Measurements from ENCODE around the gene MXD4.
"Not testable (repeated sequence)": the region's sequence is repeated elsewhere in the genome, so short reads cannot be mapped to it uniquely, and the experiment has no call there.

Gene MXD4

DNA sequence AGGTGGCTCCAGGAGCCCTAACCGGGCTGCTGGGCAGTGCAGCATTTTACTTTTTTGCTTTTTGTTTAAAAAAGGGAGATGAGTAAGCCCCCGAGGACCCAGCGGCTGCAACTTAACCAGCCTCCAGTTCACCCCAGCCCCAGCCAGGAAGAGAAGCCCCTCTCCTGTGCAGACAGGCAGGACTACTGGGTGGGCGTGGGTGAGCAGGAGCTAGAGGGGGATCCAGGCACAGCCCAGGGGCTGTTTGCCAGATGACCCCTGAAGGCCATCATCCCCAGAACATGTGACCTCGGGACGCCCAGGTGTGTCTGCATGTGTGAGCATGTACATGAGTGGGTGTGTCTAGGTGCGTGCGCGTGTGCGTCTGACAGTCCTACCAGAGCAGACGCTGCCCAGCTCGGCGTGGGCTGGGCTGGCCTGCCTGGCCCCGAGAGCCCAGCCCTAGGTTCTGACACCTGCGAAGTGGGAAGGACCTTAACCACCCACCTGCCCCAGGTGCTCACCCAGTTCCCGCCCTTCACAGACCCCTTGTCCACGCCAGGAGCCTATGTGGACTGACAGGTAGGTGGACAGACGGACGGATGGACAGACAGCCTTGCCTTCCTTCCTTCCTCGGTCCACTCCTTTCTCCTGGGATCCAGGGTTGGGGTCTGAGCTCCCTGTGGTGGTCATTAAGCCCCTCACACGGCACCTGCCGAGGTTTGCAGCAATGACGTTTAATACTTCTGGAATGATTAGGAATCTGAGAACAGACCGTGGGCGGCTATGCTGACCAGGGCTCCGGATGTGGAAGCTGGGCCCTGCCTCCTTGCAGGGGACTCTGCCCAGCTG lies 12.2 kb downstream of the MXD4 start:
- no peak for DNase-seq

DNA sequence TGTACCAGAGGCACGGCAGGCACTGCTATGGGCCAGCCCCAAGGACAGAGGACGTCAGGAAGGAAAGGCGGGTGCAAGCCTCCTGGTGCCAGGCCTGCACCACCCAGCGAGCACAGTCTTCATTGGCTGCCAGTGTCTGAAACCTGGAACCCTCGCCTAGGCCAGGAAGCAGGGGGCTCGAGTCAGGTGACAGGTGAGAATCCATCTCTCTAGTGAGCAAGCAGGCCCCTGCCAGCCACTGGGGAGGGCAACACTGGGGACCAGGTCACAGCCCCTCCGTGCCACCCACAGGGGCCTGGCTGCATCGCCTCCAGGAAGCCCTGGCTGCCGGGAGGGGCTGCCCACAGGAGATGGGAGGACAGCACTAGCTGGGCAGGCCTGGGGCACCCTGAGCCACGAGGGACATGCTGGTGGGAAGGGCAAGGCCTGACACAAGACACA lies 13.1 kb downstream of the MXD4 start:
- no peak for DNase-seq

- DNase-seq = no peak
Observed at GRCh38 chr4:2248044-2248780, 13.7 kb downstream of the MXD4 start.

DNA sequence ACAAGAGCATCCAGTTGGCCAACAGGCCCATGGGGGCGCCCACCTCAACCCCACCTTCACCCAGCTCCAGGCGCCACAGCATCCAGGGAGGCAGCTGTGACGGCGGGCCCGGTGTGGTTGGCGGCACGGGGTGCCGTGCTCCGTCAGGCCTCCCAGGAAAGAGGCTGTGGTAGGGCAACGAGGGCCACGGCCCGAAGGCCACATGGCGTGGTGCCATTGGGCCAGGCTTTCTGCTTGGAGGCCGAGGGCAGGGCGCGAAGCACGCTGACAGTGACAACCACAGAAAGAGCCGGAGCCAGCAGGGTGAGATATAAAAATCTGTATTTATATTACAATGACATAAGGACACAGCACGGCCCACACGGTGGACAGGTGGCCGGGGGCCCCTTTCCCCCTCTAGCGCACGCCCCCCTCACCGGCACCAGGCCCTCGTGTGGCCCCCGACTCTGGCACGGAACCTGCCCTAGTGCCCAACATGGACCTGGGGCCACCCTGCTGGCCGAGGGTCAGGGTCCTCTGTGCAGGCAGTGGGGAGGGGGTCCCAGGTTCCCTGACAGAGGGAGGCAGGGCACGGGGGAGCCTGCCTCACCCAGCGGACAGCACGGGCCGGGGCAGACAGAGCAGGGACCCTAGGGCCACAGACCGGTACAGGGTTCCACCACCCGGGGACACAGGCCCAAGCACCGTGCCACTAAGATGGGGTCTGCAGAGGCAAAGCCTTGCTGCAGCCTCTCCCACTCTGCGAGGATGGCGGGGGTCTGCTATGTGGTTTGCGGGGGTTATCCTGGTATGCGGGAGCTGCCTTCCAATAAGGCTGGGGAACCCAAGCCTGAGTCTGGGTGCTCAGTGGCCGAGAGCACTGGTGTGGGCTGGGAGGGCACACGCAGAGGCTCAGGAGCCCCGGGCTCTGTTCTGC lies 14.5 kb downstream of the MXD4 start:
- DNase-seq = no peak

GRCh38 chr4:2246384-2247127 lies 15.4 kb downstream of the MXD4 start:
- no peak for DNase-seq

DNA sequence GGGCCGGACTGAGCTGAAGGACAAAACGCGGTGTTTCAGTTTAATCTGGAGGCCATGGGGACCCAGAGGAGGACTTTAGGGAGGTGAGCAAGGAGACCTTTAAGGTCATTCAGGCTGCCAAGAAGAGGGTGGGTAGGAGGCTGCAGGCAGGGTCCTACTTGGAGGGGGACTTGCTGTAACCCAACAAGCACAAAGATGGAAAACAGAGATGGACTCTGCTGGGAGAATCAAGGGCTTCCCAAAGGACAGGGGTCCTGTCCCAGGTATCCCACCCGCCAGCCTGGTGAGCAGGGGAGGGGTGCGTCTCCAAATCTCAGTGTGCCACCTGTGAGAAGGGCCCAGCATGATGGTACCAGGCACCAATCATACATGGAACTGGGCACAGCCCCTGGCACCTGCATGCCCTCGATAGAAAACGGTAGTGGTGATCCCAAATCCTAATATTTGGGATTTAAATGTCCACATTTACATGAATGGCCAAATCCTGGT lies 16.1 kb downstream of the MXD4 start:
- DNase-seq = no peak

DNA sequence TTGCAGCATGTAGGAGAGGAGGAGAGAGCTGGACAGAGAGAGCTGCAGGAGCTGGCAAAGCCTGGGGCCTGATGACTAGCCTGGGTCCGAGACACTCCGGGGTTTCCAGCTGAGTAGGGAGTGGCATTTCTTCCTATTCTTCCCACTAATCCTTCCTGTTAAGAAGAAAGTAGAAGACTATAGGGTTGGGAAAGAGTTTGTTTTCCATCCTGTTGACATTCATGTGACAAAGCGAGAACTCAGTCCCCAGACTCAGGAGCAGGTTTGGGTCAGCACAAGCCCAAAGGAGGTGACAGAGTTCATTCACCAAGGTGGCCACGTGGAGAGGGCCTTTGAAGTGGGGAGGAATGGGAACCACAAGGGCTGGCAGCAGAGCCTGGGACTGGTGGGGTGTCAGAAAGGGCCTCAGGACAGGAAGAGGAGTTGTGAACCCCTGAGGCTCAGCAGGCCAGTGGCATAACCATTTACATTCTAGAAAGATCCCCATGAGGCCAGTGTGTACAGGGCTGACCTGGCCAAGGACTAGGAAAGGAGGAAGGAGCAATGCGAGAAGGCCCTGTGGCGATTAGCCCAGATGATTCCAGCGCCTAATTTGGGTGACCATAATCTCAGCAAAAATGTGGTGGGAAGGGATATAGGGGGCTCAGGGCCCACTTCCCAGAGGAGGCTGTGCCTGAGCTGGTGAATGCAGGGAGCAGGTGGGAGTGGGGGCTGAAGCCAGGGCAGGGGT lies 16.7 kb downstream of the MXD4 start:
- DNase-seq = no peak

- DNase-seq = peak; percentile 73
Observed at GRCh38 chr4:2243681-2244380, 18.1 kb downstream of the MXD4 start.

GRCh38 chr4:2241410-2242353 lies 20.2 kb downstream of the MXD4 start, which contains the start of the genes HAUS3 and POLN:
Gene HAUS3 (minus strand): TSS chr4:2242121. CDS start chr4:2240946, 1,175 bp downstream.
Gene POLN (minus strand): TSS chr4:2242121. CDS start chr4:2229231, 12,890 bp downstream.
- DNase-seq = peak; percentile 98

GRCh38 chr4:2241003-2241402 lies 20.9 kb downstream of the MXD4 start:
- DNase-seq = peak; percentile 69

- no peak for DNase-seq
Observed at GRCh38 chr4:2236944-2237666, 24.8 kb downstream of the MXD4 start.

- no peak for DNase-seq
Observed at GRCh38 chr4:2231082-2231481, 30.8 kb downstream of the MXD4 start.

DNA sequence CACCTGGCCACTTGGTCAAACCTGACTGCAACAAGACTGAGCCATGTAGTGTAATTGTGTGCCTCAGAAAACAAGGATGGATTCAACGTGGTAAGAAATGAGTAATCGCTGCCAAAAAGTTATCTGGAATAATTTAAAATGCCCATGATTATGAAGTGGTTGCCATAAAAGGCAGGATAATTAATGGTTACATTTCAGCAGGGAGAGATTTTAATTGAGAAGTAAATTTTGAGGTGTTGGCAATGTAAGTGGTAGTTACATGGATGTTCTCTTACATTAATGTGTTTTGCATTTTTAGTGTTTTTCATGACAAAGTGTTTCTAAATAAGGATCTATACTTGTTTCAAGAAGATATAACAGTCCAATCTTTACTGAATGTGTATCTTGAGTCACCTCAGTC lies 35.6 kb downstream of the MXD4 start:
- DNase-seq = no peak

DNA sequence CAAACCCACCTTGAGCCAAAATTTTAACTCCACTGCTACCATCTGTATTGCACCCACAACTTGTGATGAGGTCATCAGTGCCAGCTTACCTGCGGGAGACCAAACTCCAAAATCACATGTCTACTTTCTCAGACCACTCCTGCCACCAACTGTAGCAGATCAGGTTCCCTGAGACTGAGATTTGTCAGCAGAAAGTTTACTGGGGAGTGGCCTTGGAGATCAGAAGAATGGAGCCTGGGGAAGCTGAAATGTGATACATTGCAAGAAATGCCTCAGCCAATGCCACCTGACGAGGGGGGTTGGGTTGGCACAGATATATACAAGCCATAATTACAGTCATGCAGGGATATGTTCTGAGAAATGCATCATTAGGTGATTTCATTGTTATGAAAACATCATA lies 39.1 kb downstream of the MXD4 start:
- no peak for DNase-seq

DNA sequence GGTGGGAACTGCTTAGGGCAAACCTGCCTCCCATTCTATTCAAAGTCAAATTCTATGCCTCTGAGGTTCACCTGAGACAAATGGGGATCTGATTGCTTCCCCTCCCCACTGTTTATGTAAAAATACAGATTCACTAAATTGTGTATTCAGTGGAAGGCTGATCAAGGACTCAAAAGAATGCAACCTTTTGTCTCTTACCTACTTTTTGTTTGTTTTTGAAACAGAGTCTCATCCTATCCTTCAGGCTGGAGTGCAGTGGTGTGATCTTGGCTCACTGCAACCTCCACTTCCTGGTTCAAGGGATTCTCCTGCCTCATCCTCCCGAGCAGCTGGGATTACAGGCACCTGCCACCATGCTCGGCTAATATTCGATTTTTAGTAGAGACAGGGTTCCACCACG lies 40.5 kb downstream of the MXD4 start:
- not testable (repeated sequence) for DNase-seq

DNA sequence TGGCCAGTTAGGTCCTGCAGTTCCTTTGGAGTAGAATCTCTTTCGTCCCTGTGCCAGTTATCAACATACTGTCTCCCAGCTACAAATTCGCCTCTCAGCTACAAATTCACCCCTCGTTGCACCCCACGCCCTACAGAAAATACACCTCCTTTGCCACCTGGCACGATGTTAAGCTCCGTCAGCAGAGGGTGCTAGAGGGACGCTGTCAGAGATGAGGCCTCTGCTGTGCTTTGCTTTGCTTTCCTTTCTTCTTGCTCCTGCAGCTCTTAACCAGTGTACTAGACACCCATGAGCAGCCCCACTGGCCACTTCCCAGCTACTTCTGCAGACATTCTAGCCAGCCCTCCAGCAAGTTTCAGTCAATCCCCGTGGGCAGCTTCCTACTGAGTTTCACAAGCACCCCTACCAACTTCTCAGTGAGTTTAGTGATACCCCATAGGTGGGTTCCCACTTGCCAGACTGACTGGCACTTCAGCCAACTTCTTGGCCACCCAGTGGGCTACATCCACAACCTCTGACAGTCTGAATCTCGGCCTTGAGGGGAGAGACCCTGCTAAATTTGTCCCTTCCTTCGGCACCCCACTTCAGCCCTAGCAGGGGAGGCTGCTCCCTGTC lies 41.8 kb downstream of the MXD4 start:
- DNase-seq = peak; percentile 83

DNA sequence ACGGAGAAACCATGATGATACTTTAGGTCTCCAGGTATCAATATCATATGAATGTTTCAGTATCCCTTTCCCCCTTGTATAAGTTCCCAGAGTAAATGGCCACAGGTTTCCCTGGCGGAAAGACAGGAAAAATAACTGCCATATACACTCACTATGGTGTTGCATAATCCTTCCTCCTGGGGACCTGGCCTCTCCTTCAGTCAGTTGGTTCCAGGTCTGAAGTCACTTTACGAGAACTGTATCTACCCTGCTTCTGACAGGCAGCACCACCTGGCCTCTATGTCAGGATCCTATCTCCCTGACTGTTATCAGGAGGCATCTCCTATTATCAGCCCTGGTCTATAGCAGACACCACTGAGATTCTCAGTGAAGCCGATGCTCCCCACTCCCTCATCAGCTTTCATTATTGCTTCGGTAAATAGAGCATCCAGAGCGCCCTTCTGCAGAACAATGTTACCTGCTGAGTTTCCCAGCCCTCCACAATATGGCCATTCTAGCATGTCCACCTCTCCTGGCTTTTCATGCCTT lies 42.6 kb downstream of the MXD4 start:
- no peak for DNase-seq

DNA sequence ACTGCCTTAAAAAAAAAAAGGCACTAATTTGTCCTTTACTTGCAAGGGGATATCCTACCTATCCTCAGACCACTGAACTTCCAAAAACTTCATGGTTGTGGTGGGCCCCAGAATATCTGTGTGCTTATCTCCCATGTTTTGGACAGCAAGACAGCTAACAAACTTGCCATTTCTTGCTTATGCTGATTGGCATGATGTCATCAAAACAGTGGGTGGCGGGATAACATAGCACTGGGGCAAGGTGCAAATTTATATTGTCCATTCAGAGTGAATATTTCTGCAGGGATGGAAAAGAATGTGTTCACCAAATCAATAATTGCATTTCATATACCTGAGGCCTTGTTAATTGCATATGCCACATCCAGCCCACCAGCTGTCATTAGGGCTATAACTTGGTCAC lies 43.5 kb downstream of the MXD4 start:
- no peak for DNase-seq
